HG02623 (cell line): ENCODE results near the gene UMAD1.
"Not testable (repeated sequence)": the region's sequence is repeated elsewhere in the genome, so short reads cannot be mapped to it uniquely, and the experiment has no call there.

ENCODE experiments used
- ATAC-seq: cut with Tn5 transposase; IDR thresholded peaks from one replicate; pipeline ENCODE4 v1.9.1; 2021; ENCODE audit warnings: moderate library complexity; ENCODE audit not compliant: unreplicated experiment

The UMAD1 gene

GRCh38 chr7:7793921-7794320 is 153.4 kb downstream of the UMAD1 start:
- no peak for ATAC-seq

GRCh38 chr7:7795203-7795602 is 154.7 kb downstream of the UMAD1 start:
- no peak for ATAC-seq

GRCh38 chr7:7795630-7796121 is 155.1 kb downstream of the UMAD1 start:
- ATAC-seq = no peak

- ATAC-seq = no peak
These were observed 158.0 kb downstream of the UMAD1 start for GRCh38 chr7:7798510-7798909.

- ATAC-seq = no peak
These were observed 158.6 kb downstream of the UMAD1 start for GRCh38 chr7:7799138-7799537.

- ATAC-seq = no peak
These were observed 162.0 kb downstream of the UMAD1 start for GRCh38 chr7:7802531-7802930.

GRCh38 chr7:7803715-7804178 is 163.2 kb downstream of the UMAD1 start:
- no peak for ATAC-seq

- ATAC-seq = not testable (repeated sequence)
These were observed 164.3 kb downstream of the UMAD1 start for GRCh38 chr7:7804822-7805221.

GRCh38 chr7:7805511-7806153 is 165.1 kb downstream of the UMAD1 start:
- no peak for ATAC-seq

- no peak for ATAC-seq
These were observed 167.6 kb downstream of the UMAD1 start for GRCh38 chr7:7808156-7808555.

GRCh38 chr7:7808626-7809025 is 168.1 kb downstream of the UMAD1 start:
- ATAC-seq = no peak

- no peak for ATAC-seq
These were observed 169.8 kb downstream of the UMAD1 start for GRCh38 chr7:7810380-7810779.

GRCh38 chr7:7810826-7811225 is 170.3 kb downstream of the UMAD1 start:
- ATAC-seq = no peak

- no peak for ATAC-seq
These were observed 171.6 kb downstream of the UMAD1 start for GRCh38 chr7:7812112-7812511.

- no peak for ATAC-seq
These were observed 174.8 kb downstream of the UMAD1 start for GRCh38 chr7:7815395-7815794.

- ATAC-seq = peak; percentile 61
These were observed 175.5 kb downstream of the UMAD1 start for GRCh38 chr7:7816084-7816483.

- ATAC-seq = no peak
These were observed 176.4 kb downstream of the UMAD1 start for GRCh38 chr7:7816816-7817536.

GRCh38 chr7:7817748-7818147 is 177.2 kb downstream of the UMAD1 start:
- no peak for ATAC-seq

- not testable (repeated sequence) for ATAC-seq
These were observed 177.6 kb downstream of the UMAD1 start for GRCh38 chr7:7818179-7818578.

- ATAC-seq = peak; percentile 40
These were observed 179.1 kb downstream of the UMAD1 start for GRCh38 chr7:7819442-7820247.

GRCh38 chr7:7820409-7820808 is 179.9 kb downstream of the UMAD1 start:
- no peak for ATAC-seq
